ENCODE data around the gene USP36. TPM values are rescaled to one million over a fixed set of nuclear protein-coding genes. Genes with fewer than 3 reads are reported as not detected.

The USP36 gene
- polyA plus RNA-seq, 1 donor (not counting 4 experiments of a cell fraction or from before 2014, with no cell fraction given) = 25.2 TPM

- Histone ChIP-seq H3K36me3 (ENCODE audit: control insufficient read depth in 2 of 2, extremely low read depth in 1 of 2, insufficient read depth in 2 of 2, low read length in 2 of 2) (no peaks in the 10 kb centered on the region), H3K4me3 (ENCODE audit: control insufficient read depth in 2 of 3, extremely low read depth in 1 of 3, insufficient read depth in 2 of 3, low read depth in 1 of 3, low read length in 3 of 3) (no peak overlapping the region), H2AFZ (ENCODE audit: control insufficient read depth, low read length) (no peak overlapping the region), H3K27ac (ENCODE audit: control insufficient read depth, insufficient read depth, low read length) (no peak overlapping the region), H3K9me3 (ENCODE audit: control insufficient read depth, low read depth, low read length) (no peaks in the 10 kb centered on the region), H3K27me3 (ENCODE audit: control insufficient read depth, extremely low read depth, insufficient read depth, low read length) (no peaks in the 10 kb centered on the region), H3K9ac (ENCODE audit: control insufficient read depth, extremely low read depth, insufficient read depth, low read length) (no peak overlapping the region), H3K4me1 (ENCODE audit: control insufficient read depth, extremely low read depth, insufficient read depth, low read length) (peaks cover 5% of the 10 kb centered on the region), H3K79me2 (ENCODE audit: control insufficient read depth, insufficient read depth, low read length) (no peaks in the 10 kb centered on the region), H4K20me1 (ENCODE audit: control insufficient read depth, extremely low read depth, insufficient read depth, low read length) (no peaks in the 10 kb centered on the region), H3K4me2 (ENCODE audit: control insufficient read depth, extremely low read depth, insufficient read depth, low read depth, low read length) (no peak overlapping the region), H3K9me1 (ENCODE audit: control insufficient read depth, extremely low read depth, insufficient read depth, low read length) (no peaks in the 10 kb centered on the region)
- no peak for DNase-seq (ENCODE audit: low read depth, low spot score)
- dilution Hi-C loops (cut with MboI; ENCODE audit: extremely low pct_ligation_motif_present, low sequenced_read_pairs) = no loop called here
- TF ChIP-seq EZH2 (IDR thresholded peaks at IDR 0.05; ENCODE audit: low read length) (no peak), CTCF (optimal IDR thresholded peaks at IDR 0.05 in 1 of 3, IDR thresholded peaks at IDR 0.05 in 1 of 3, conservative IDR thresholded peaks at IDR 0.05 in 1 of 3; ENCODE audit: extremely low read depth in 1 of 3, insufficient read depth in 2 of 3, low read length in 3 of 3) (peak; percentile 85 to 95 (median 88))
- FAIRE-seq = no peak
Observed at GRCh38 chr17:78865682-78866390, 25.2 kb upstream of the USP36 start.

GRCh38 chr17:78864117-78864516 is 23.5 kb upstream of the USP36 start:
- Histone ChIP-seq H3K9me3 (ENCODE audit: control insufficient read depth, low read depth, low read length) (no peaks in the 10 kb centered on the region), H3K4me1 (ENCODE audit: control insufficient read depth, extremely low read depth, insufficient read depth, low read length) (peaks cover 5% of the 10 kb centered on the region), H3K9ac (ENCODE audit: control insufficient read depth, extremely low read depth, insufficient read depth, low read length) (no peak overlapping the region), H3K4me3 (ENCODE audit: control insufficient read depth in 2 of 3, extremely low read depth in 1 of 3, insufficient read depth in 2 of 3, low read depth in 1 of 3, low read length in 3 of 3) (no peak overlapping the region), H3K4me2 (ENCODE audit: control insufficient read depth, extremely low read depth, insufficient read depth, low read depth, low read length) (no peak overlapping the region), H3K36me3 (ENCODE audit: control insufficient read depth in 2 of 2, extremely low read depth in 1 of 2, insufficient read depth in 2 of 2, low read length in 2 of 2) (no peaks in the 10 kb centered on the region), H2AFZ (ENCODE audit: control insufficient read depth, low read length) (no peak overlapping the region), H4K20me1 (ENCODE audit: control insufficient read depth, extremely low read depth, insufficient read depth, low read length) (no peaks in the 10 kb centered on the region), H3K79me2 (ENCODE audit: control insufficient read depth, insufficient read depth, low read length) (no peaks in the 10 kb centered on the region), H3K9me1 (ENCODE audit: control insufficient read depth, extremely low read depth, insufficient read depth, low read length) (no peaks in the 10 kb centered on the region), H3K27me3 (ENCODE audit: control insufficient read depth, extremely low read depth, insufficient read depth, low read length) (no peaks in the 10 kb centered on the region), H3K27ac (ENCODE audit: control insufficient read depth, insufficient read depth, low read length) (no peak overlapping the region)
- FAIRE-seq = no peak
- TF ChIP-seq CTCF (optimal IDR thresholded peaks at IDR 0.05 in 1 of 3, IDR thresholded peaks at IDR 0.05 in 1 of 3, conservative IDR thresholded peaks at IDR 0.05 in 1 of 3; ENCODE audit: extremely low read depth in 1 of 3, insufficient read depth in 2 of 3, low read length in 3 of 3) (no peak), EZH2 (IDR thresholded peaks at IDR 0.05; ENCODE audit: low read length) (no peak)
- no peak for DNase-seq (ENCODE audit: low read depth, low spot score)
- dilution Hi-C loops (cut with MboI; ENCODE audit: extremely low pct_ligation_motif_present, low sequenced_read_pairs) = no loop called here
